ENCODE results near the gene PEMT.

PEMT gene

DNA sequence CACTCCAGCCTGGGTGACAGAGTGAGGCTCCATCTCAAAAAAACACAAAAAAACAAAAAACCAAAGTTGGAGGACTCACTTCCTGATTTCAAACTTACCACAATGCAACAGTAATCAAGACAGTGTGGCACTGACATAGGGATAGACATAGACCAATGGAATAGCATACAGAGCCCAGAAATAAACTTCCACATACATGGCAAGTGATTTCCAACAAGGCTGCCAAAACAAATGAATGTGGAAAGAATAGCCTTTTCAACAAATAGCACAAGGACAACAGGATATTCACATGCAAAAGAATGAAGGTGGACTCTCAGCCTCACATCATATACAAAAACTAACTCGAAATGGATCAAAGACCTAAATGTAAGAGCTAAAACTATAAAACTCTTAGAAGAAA, 58.5 kb downstream of the PEMT start:
- no peaks in the 10 kb centered on the region; a peak in 1 of 3 replicates for H3K36me3 ChIP-seq (ENCODE audit: control insufficient read depth in 2 of 2, insufficient read depth in 1 of 2, low read length in 2 of 2)
- 0 out of 2 replicates have a peak, but pooled peaks cover 3% of the 10 kb centered on the region for H3K9me3 ChIP-seq (ENCODE audit: control insufficient read depth, insufficient read depth, low read depth, low read length)
- POLR2A ChIA-PET: interaction anchor here (2.7 kb wide), 1 partner anchor 37 kb away, joined by 8 read pairs; the partner anchor contains the start of gene RASD1
- CTCF ChIA-PET: interaction anchor here (0.6 to 1.2 kb wide), 3 partner anchors 8 to 12 kb away, joined by 3 to 4 read pairs (median 3); no protein-coding TSS in a partner anchor
- no peak for TF ChIP-seq REPIN1 (tag by site-specific recombination; IDR thresholded peaks at IDR 0.05; ENCODE audit: low read depth)
- TF ChIP-seq ZNF138 (tag by site-specific recombination; IDR thresholded peaks at IDR 0.05; ENCODE audit: borderline replicate concordance): no peak
- no peak for TF ChIP-seq YY1 (tag by site-specific recombination; IDR thresholded peaks at IDR 0.05)
- no peak for TF ChIP-seq ZNF157 (tag by site-specific recombination; IDR thresholded peaks at IDR 0.05)
- TF ChIP-seq, protein P1, sequence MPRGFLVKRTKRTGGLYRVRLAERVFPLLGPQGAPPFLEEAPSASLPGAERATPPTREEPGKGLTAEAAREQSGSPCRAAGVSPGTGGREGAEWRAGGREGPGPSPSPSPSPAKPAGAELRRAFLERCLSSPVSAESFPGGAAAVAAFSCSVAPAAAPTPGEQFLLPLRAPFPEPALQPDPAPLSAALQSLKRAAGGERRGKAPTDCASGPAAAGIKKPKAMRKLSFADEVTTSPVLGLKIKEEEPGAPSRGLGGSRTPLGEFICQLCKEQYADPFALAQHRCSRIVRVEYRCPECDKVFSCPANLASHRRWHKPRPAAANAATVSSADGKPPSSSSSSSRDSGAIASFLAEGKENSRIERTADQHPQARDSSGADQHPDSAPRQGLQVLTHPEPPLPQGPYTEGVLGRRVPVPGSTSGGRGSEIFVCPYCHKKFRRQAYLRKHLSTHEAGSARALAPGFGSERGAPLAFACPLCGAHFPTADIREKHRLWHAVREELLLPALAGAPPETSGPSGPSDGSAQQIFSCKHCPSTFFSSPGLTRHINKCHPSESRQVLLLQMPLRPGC (tag by site-specific recombination; IDR thresholded peaks at IDR 0.05): no peak
- TF ChIP-seq OSR2 (tag by site-specific recombination; IDR thresholded peaks at IDR 0.05): no peak
- TF ChIP-seq ZNF776 (tag by site-specific recombination; IDR thresholded peaks at IDR 0.05; ENCODE audit: borderline replicate concordance): no peak
- TF ChIP-seq ZNF548 (tag by site-specific recombination; IDR thresholded peaks at IDR 0.05): no peak
- no peak for TF ChIP-seq ZNF76 (tag by site-specific recombination; IDR thresholded peaks at IDR 0.05; ENCODE audit: borderline replicate concordance, low read depth)
- TF ChIP-seq ZNF600 (tag by site-specific recombination; IDR thresholded peaks at IDR 0.05): no peak
- TF ChIP-seq, protein P2, sequence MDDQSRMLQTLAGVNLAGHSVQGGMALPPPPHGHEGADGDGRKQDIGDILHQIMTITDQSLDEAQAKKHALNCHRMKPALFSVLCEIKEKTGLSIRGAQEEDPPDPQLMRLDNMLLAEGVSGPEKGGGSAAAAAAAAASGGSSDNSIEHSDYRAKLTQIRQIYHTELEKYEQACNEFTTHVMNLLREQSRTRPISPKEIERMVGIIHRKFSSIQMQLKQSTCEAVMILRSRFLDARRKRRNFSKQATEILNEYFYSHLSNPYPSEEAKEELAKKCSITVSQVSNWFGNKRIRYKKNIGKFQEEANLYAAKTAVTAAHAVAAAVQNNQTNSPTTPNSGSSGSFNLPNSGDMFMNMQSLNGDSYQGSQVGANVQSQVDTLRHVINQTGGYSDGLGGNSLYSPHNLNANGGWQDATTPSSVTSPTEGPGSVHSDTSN (CRISPR knock-in tag; IDR thresholded peaks at IDR 0.05): no peak
- TF ChIP-seq GLIS1 (tag by site-specific recombination; IDR thresholded peaks at IDR 0.05): no peak
- no peak for TF ChIP-seq MEIS1 (CRISPR knock-in tag; IDR thresholded peaks at IDR 0.05; ENCODE audit: borderline replicate concordance)
- no peak for TF ChIP-seq ZNF843 (tag by site-specific recombination; IDR thresholded peaks at IDR 0.05)
- peaks cover under 1% of the 10 kb centered on the region for H3K4me1 ChIP-seq (ENCODE audit: control insufficient read depth, insufficient read depth, low read length)
- no peak overlapping the region for H3K4me3 ChIP-seq (ENCODE audit: low read depth, low read length)
- H3K27ac ChIP-seq (ENCODE audit: extremely low read depth, low read depth, low read length): no peak overlapping the region

DNA sequence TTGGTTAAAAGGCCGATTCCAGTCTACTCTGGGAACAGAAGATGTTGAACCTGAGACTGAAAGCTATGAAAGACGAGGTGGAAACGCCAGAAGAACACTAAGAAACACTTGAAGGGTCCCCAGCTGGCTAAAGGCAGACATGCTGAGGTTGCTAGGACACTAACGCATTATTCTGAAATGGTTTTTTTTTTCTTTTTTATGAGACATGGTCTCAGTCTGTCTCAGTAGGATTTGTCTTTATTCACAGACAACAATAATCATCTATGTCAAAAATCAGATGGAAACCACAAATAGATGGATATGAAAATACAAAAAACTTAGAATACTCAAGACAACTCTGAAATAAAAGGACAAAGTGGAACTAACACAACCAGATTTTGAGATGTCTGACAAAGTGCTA, 60.4 kb downstream of the PEMT start:
- Histone ChIP-seq H3K4me3 (ENCODE audit: low read depth, low read length) (no peak overlapping the region), H3K27ac (ENCODE audit: extremely low read depth, low read depth, low read length) (no peak overlapping the region), H3K4me1 (ENCODE audit: control insufficient read depth, insufficient read depth, low read length) (no peaks in the 10 kb centered on the region), H3K9me3 (ENCODE audit: control insufficient read depth, insufficient read depth, low read depth, low read length) (0 out of 2 replicates have a peak, but pooled peaks cover 3% of the 10 kb centered on the region), H3K36me3 (ENCODE audit: control insufficient read depth in 2 of 2, insufficient read depth in 1 of 2, low read length in 2 of 2) (no peaks in the 10 kb centered on the region; a peak in 1 of 3 replicates)
- ChIA-PET CTCF (interaction anchor here (0.6 to 1.4 kb wide), 2 partner anchors 175 to 560 kb away, joined by 4 read pairs; no protein-coding TSS in a partner anchor), POLR2A (no interaction called here)
- no peak for TF ChIP-seq BCL11A (tag by site-specific recombination; IDR thresholded peaks at IDR 0.05; ENCODE audit: low read depth)
- TF ChIP-seq ZNF311 (tag by site-specific recombination; IDR thresholded peaks at IDR 0.05; ENCODE audit: borderline replicate concordance): no peak
- TF ChIP-seq ZBTB48 (tag by site-specific recombination; IDR thresholded peaks at IDR 0.05): no peak
- TF ChIP-seq KLF10 (tag by site-specific recombination; IDR thresholded peaks at IDR 0.05): no peak
- TF ChIP-seq ZNF558 (tag by site-specific recombination; IDR thresholded peaks at IDR 0.05): no peak

Measured in HEK293 (cell line).